SK-N-SH (cell line): ENCODE results near the gene INSYN2B. TPM values are rescaled to one million over a fixed set of nuclear protein-coding genes. Genes with fewer than 3 reads are reported as not detected.

Experiments
- CTCF ChIA-PET: fragments of 300-600, 350-600 bp; formaldehyde crosslinking; extraction: SDS; loops from one replicate; lab custom pipeline; 2021; lab: Yijun Ruan, JAX
- POLR2A ChIA-PET: fragments of 350-600 bp; sonication (Branson Sonifier 250); formaldehyde crosslinking; extraction: SDS; loops from one replicate; lab custom pipeline; 2020; ENCODE audit warnings: antibody characterized with exemption, inconsistent platforms; lab: Yijun Ruan, JAX
- DNase-seq: peaks from one replicate; pipeline ENCODE4 v3.0.0; 2012
- H2AFZ ChIP-seq: fragments of 200-600 bp; sonication (generic); 2 replicates; pipeline ENCODE4 v1.8.1; 2016; ENCODE audit warnings: antibody characterized with exemption, mild to moderate bottlenecking, low read depth
- H3F3A ChIP-seq: fragments of 200-600 bp; sonication (generic); replicated peaks from 2 replicates; pipeline ENCODE3; 2016; ENCODE audit warnings: antibody characterized with exemption, mild to moderate bottlenecking; ENCODE audit not compliant: insufficient read depth
- H3K27ac ChIP-seq, 2 experiments: fragments of 200-500 bp in 1 of 2; fragments of 200-600 bp in 1 of 2; sonication (Bioruptor generic) in 1 of 2; sonication (generic), shearing (Covaris generic) in 1 of 2; 2 replicates each; pipeline versions ENCODE4 v1.5.1 to v1.6.1; 2014 to 2016; ENCODE audit warnings: low read depth in 2 of 2, inconsistent platforms in 1 of 2, low read length in 1 of 2, mild to moderate bottlenecking in 1 of 2, mixed read lengths in 1 of 2
- H3K27me3 ChIP-seq: fragments of 200-600 bp; sonication (generic), shearing (Covaris generic); 2 replicates; pipeline ENCODE4 v1.6.1; 2016; ENCODE audit warnings: mixed run types; ENCODE audit not compliant: insufficient read depth
- H3K36me3 ChIP-seq, 2 experiments: fragments of 200-500 bp in 1 of 2; fragments of 200-600 bp in 1 of 2; sonication (Bioruptor generic) in 1 of 2; sonication (generic) in 1 of 2; replicated peaks in 1 of 2; 2 replicates each; pipeline versions ENCODE3 to v1.5.1; 2014 to 2016; ENCODE audit warnings: low read length in 1 of 2, mild to moderate bottlenecking in 1 of 2; ENCODE audit not compliant: insufficient read depth in 2 of 2, control insufficient read depth in 1 of 2
- H3K4me1 ChIP-seq, 2 experiments: fragments of 200-500 bp in 1 of 2; fragments of 200-600 bp in 1 of 2; sonication (Bioruptor generic) in 1 of 2; sonication (generic), shearing (Covaris generic) in 1 of 2; 2 replicates each; pipeline versions ENCODE4 v1.5.1 to v1.6.1; 2014 to 2016; ENCODE audit warnings: low read depth in 1 of 2, low read length in 1 of 2, mixed run types in 1 of 2; ENCODE audit not compliant: insufficient read depth in 2 of 2, control insufficient read depth in 1 of 2
- H3K4me2 ChIP-seq: fragments of 200-600 bp; sonication (generic), shearing (Covaris generic); 2 replicates; pipeline ENCODE4 v1.6.1; 2017; ENCODE audit warnings: mixed run types
- H3K4me3 ChIP-seq, 2 experiments: fragments of 200-500 bp in 1 of 2; fragments of 200-600 bp in 1 of 2; sonication (Bioruptor generic) in 1 of 2; sonication (generic), shearing (Covaris generic) in 1 of 2; 2 replicates each; pipeline versions ENCODE4 v1.5.1 to v1.8.1; 2014 to 2016; ENCODE audit warnings: low read depth in 2 of 2, inconsistent platforms in 1 of 2, low read length in 1 of 2, mild to moderate bottlenecking in 1 of 2, mixed read lengths in 1 of 2, moderate library complexity in 1 of 2
- H3K79me2 ChIP-seq: fragments of 200-600 bp; sonication (generic); 2 replicates; pipeline ENCODE4 v1.8.1; 2017; ENCODE audit warnings: mild to moderate bottlenecking; ENCODE audit not compliant: insufficient read depth
- H3K9ac ChIP-seq: fragments of 200-600 bp; sonication (generic); 2 replicates; pipeline ENCODE4 v1.6.1; 2017; ENCODE audit warnings: mixed run types
- H3K9me2 ChIP-seq: fragments of 200-600 bp; sonication (generic); 2 replicates; pipeline ENCODE4 v1.6.1; 2017; ENCODE audit warnings: mixed run types
- H3K9me3 ChIP-seq: fragments of 200-600 bp; sonication (generic); 2 replicates; pipeline ENCODE4 v1.6.1; 2017; ENCODE audit warnings: mixed run types, mild to moderate bottlenecking, moderate library complexity
- H4K20me1 ChIP-seq: fragments of 200-600 bp; sonication (generic); 2 replicates; pipeline ENCODE4 v1.6.1; 2017; ENCODE audit warnings: mild to moderate bottlenecking, mixed run types; ENCODE audit not compliant: insufficient read depth
- EP300 ChIP-seq, 2 experiments: IDR thresholded peaks; 2 replicates each; pipeline versions ENCODE4 v1.4.0 to v1.6.1; 2012; ENCODE audit warnings: borderline replicate concordance in 1 of 2, low read depth in 1 of 2, low read length in 1 of 2
- EZH2phosphoT487 ChIP-seq: fragments of 200-600 bp; sonication (generic); IDR thresholded peaks from 2 replicates; pipeline ENCODE4 v1.6.1; 2017; ENCODE audit warnings: low read depth, mixed run types, mild to moderate bottlenecking, antibody characterized with exemption, moderate library complexity, borderline replicate concordance
- FOSL2 ChIP-seq: IDR thresholded peaks from 2 replicates; pipeline ENCODE4 v1.4.0; 2012; ENCODE audit warnings: low read depth, mild to moderate bottlenecking, moderate library complexity, borderline replicate concordance
- FOXJ3 ChIP-seq: sonication (generic); formaldehyde crosslinking; IDR thresholded peaks from 2 replicates; pipeline ENCODE4 v1.5.1; 2020; ENCODE audit warnings: mild to moderate bottlenecking, missing genetic modification reagents
- GABPA ChIP-seq: IDR thresholded peaks from 2 replicates; pipeline ENCODE4 v1.4.0; 2012; ENCODE audit warnings: low read depth, mild to moderate bottlenecking
- JUND ChIP-seq: IDR thresholded peaks from 2 replicates; pipeline ENCODE4 v1.4.0; 2012
- NFIC ChIP-seq: IDR thresholded peaks from 2 replicates; pipeline ENCODE4 v1.4.0; 2012; ENCODE audit warnings: borderline replicate concordance
- POLR2AphosphoS5 ChIP-seq: IDR thresholded peaks from 2 replicates; pipeline ENCODE4 v1.6.1; 2012; ENCODE audit warnings: low read depth, low read length
- SMC3 ChIP-seq: IDR thresholded peaks from 2 replicates; pipeline ENCODE4 v1.6.1; 2012; ENCODE audit warnings: low read depth, low read length, improper control_type of control experiment
- TAF1 ChIP-seq: IDR thresholded peaks from 2 replicates; pipeline ENCODE4 v1.6.1; 2012; ENCODE audit warnings: low read depth, mild to moderate bottlenecking, low read length, moderate library complexity, borderline replicate concordance
- TEAD4 ChIP-seq: IDR thresholded peaks from 2 replicates; pipeline ENCODE4 v1.4.0; 2012; ENCODE audit warnings: mild to moderate bottlenecking, borderline replicate concordance; ENCODE audit not compliant: insufficient read depth
- WGBS: methylation state at CpG from one replicate; pipeline ENCODE4 v1.1.6; 2017; ENCODE audit warnings: low lambda C conversion rate; 5-methylcytosine and 5-hydroxymethylcytosine counted together
- polyA plus RNA-seq, 3 experiments: library from polyadenylated mRNA; depleted of rRNA; stranded (reverse); fragments of >200 nt; gene quantifications; 2 replicates each; pipeline ENCODE4 v1.2.3, GENCODE V29; 2012
- TF ChIP-seq, protein P1 (sequence below): IDR thresholded peaks from 2 replicates; pipeline ENCODE4 v1.4.0; 2012; ENCODE audit warnings: low read depth, borderline replicate concordance
- TF ChIP-seq, protein P2 (sequence below): fragments of 150-350 bp; IDR thresholded peaks from 2 replicates; pipeline ENCODE4 v1.6.1; 2016; ENCODE audit warnings: mild to moderate bottlenecking, low read depth, low read length
- TF ChIP-seq, protein P3 (sequence below): IDR thresholded peaks from 2 replicates; pipeline ENCODE4 v1.4.0; 2012; ENCODE audit warnings: low read depth, borderline replicate concordance
- TF ChIP-seq, protein P4 (sequence below): fragments of 200-600 bp; sonication (generic); IDR thresholded peaks from 2 replicates; pipeline ENCODE4 v1.6.1; 2017; ENCODE audit warnings: antibody characterized with exemption, mild to moderate bottlenecking, moderate library complexity
- TF ChIP-seq, protein P5 (sequence below): IDR thresholded peaks from 2 replicates; pipeline ENCODE4; 2012
- TF ChIP-seq, protein P6 (sequence below): IDR thresholded peaks from 2 replicates; pipeline ENCODE4 v1.4.0; 2012; ENCODE audit warnings: low read depth

INSYN2B gene
- polyA plus RNA-seq, 1 of the 3 experiments (the other 2 are of a cell fraction): 9.2 TPM

DNA sequence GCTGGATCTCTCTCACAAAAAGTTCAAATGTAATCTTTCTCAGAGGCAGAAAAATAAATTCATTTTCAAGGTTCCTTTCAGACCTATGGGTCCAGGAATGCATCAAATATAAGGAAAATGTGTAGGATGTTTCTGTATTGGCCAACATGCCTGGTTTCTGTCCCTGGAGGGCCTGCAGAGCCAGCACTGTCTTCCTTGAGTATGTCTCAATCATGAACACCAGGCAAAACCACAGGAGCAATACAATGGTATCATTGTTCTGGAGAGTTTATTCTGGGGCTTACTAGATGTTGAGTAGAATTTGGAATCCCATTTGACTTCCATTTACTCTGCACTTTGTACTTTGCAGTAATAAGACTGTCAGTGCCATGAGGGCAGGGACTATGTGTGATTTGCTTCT, 23.5 kb downstream of the INSYN2B start:
- POLR2A ChIA-PET: no interaction called here
- Histone ChIP-seq H3K4me1 (no peaks in the 10 kb centered on the region), H2AFZ (no peak overlapping the region), H3K9me2 (no peaks in the 10 kb centered on the region), H3K9me3 (no peaks in the 10 kb centered on the region), H4K20me1 (no peaks in the 10 kb centered on the region)
- DNase-seq: no peak
- CTCF ChIA-PET: interaction anchor here (3.8 kb wide), 1 partner anchor 24 kb away, joined by 20 read pairs; the partner anchor contains the start of gene INSYN2B
- TF ChIP-seq, protein P1, sequence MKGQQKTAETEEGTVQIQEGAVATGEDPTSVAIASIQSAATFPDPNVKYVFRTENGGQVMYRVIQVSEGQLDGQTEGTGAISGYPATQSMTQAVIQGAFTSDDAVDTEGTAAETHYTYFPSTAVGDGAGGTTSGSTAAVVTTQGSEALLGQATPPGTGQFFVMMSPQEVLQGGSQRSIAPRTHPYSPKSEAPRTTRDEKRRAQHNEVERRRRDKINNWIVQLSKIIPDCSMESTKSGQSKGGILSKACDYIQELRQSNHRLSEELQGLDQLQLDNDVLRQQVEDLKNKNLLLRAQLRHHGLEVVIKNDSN: no peak
- TF ChIP-seq EZH2phosphoT487 (no peak), JUND (no peak)
- TF ChIP-seq, protein P2, sequence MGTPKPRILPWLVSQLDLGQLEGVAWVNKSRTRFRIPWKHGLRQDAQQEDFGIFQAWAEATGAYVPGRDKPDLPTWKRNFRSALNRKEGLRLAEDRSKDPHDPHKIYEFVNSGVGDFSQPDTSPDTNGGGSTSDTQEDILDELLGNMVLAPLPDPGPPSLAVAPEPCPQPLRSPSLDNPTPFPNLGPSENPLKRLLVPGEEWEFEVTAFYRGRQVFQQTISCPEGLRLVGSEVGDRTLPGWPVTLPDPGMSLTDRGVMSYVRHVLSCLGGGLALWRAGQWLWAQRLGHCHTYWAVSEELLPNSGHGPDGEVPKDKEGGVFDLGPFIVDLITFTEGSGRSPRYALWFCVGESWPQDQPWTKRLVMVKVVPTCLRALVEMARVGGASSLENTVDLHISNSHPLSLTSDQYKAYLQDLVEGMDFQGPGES: no peak
- TF ChIP-seq, all 33 proteins: peak for 0
- H3K4me2 ChIP-seq: no peak overlapping the region
- H3K27me3 ChIP-seq: no peaks in the 10 kb centered on the region
- no peaks in the 10 kb centered on the region for H3F3A ChIP-seq
- H3K27ac ChIP-seq: no peak overlapping the region
- no peak overlapping the region for H3K9ac ChIP-seq
- H3K4me3 ChIP-seq: no peak overlapping the region
- peaks cover 62% of the 10 kb centered on the region; the same call in 1 of the 2 replicates for H3K79me2 ChIP-seq
- peaks cover 0 to 25% of the 10 kb centered on the region in 2 experiments for H3K36me3 ChIP-seq

DNA sequence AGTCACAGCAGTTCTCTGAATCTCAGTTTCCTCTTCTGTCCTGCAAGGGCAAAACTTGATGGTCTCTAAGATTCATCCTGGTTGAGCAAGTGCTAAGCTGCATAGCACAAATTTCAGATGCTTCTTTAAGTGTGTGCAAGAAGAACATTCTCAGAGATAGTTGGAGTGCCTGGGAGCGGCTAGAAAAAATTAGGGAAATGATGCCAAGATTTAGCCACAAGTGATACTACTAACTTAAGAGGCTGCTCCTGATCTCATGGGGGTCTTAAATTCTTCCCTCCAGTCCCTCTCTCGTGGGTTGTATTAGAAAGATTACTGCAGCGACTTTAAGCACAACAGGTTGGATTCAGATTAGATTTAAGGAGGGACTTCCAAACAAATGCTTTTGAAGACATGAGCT, 24.2 kb downstream of the INSYN2B start:
- Histone ChIP-seq H3K9me3 (no peaks in the 10 kb centered on the region), H3K4me3 (no peak overlapping the region), H3K27me3 (no peaks in the 10 kb centered on the region), H3K4me1 (no peaks in the 10 kb centered on the region), H3K79me2 (peaks cover 64% of the 10 kb centered on the region; the same call in 1 of the 2 replicates), H3K36me3 (peaks cover 0 to 25% of the 10 kb centered on the region in 2 experiments), H4K20me1 (no peaks in the 10 kb centered on the region), H3K9ac (no peak overlapping the region), H3F3A (no peaks in the 10 kb centered on the region), H2AFZ (no peak overlapping the region), H3K27ac (no peak overlapping the region), H3K9me2 (no peaks in the 10 kb centered on the region), H3K4me2 (no peak overlapping the region)
- POLR2A ChIA-PET: no interaction called here
- TF ChIP-seq, protein P3, sequence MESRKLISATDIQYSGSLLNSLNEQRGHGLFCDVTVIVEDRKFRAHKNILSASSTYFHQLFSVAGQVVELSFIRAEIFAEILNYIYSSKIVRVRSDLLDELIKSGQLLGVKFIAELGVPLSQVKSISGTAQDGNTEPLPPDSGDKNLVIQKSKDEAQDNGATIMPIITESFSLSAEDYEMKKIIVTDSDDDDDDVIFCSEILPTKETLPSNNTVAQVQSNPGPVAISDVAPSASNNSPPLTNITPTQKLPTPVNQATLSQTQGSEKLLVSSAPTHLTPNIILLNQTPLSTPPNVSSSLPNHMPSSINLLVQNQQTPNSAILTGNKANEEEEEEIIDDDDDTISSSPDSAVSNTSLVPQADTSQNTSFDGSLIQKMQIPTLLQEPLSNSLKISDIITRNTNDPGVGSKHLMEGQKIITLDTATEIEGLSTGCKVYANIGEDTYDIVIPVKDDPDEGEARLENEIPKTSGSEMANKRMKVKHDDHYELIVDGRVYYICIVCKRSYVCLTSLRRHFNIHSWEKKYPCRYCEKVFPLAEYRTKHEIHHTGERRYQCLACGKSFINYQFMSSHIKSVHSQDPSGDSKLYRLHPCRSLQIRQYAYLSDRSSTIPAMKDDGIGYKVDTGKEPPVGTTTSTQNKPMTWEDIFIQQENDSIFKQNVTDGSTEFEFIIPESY: no peak
- no peak for TF ChIP-seq TAF1
- TF ChIP-seq FOSL2: no peak
- no peak for TF ChIP-seq NFIC
- TF ChIP-seq SMC3: no peak
- no peak for TF ChIP-seq POLR2AphosphoS5
- TF ChIP-seq, protein P4, sequence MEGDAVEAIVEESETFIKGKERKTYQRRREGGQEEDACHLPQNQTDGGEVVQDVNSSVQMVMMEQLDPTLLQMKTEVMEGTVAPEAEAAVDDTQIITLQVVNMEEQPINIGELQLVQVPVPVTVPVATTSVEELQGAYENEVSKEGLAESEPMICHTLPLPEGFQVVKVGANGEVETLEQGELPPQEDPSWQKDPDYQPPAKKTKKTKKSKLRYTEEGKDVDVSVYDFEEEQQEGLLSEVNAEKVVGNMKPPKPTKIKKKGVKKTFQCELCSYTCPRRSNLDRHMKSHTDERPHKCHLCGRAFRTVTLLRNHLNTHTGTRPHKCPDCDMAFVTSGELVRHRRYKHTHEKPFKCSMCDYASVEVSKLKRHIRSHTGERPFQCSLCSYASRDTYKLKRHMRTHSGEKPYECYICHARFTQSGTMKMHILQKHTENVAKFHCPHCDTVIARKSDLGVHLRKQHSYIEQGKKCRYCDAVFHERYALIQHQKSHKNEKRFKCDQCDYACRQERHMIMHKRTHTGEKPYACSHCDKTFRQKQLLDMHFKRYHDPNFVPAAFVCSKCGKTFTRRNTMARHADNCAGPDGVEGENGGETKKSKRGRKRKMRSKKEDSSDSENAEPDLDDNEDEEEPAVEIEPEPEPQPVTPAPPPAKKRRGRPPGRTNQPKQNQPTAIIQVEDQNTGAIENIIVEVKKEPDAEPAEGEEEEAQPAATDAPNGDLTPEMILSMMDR: no peak
- TF ChIP-seq TEAD4: no peak
- TF ChIP-seq EZH2phosphoT487: no peak
- no peak for TF ChIP-seq EP300 (IDR thresholded peaks at IDR 0.05; ENCODE audit: borderline replicate concordance in 1 of 2, low read depth in 1 of 2, low read length in 1 of 2)
- no peak for TF ChIP-seq GABPA
- no peak for TF ChIP-seq FOXJ3 (CRISPR knock-in tag)
- TF ChIP-seq, protein P5, sequence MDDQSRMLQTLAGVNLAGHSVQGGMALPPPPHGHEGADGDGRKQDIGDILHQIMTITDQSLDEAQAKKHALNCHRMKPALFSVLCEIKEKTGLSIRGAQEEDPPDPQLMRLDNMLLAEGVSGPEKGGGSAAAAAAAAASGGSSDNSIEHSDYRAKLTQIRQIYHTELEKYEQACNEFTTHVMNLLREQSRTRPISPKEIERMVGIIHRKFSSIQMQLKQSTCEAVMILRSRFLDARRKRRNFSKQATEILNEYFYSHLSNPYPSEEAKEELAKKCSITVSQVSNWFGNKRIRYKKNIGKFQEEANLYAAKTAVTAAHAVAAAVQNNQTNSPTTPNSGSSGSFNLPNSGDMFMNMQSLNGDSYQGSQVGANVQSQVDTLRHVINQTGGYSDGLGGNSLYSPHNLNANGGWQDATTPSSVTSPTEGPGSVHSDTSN: no peak
- TF ChIP-seq, protein P6, sequence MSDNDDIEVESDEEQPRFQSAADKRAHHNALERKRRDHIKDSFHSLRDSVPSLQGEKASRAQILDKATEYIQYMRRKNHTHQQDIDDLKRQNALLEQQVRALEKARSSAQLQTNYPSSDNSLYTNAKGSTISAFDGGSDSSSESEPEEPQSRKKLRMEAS: no peak
- 90% methylated on average over 3 of the region's 3 CpGs for WGBS
- CTCF ChIA-PET: interaction anchor here (3.8 kb wide), 1 partner anchor 24 kb away, joined by 20 read pairs; the partner anchor contains the start of gene INSYN2B
- no peak for DNase-seq
